ENCODE results near the gene KIF26B. TPM values are rescaled to one million over a fixed set of nuclear protein-coding genes. Genes with fewer than 3 reads are reported as not detected.

Gene KIF26B
- total RNA-seq, 3 donors from 2014 or later, result 0.03 to 0.24 (median 0.10) TPM

DNA sequence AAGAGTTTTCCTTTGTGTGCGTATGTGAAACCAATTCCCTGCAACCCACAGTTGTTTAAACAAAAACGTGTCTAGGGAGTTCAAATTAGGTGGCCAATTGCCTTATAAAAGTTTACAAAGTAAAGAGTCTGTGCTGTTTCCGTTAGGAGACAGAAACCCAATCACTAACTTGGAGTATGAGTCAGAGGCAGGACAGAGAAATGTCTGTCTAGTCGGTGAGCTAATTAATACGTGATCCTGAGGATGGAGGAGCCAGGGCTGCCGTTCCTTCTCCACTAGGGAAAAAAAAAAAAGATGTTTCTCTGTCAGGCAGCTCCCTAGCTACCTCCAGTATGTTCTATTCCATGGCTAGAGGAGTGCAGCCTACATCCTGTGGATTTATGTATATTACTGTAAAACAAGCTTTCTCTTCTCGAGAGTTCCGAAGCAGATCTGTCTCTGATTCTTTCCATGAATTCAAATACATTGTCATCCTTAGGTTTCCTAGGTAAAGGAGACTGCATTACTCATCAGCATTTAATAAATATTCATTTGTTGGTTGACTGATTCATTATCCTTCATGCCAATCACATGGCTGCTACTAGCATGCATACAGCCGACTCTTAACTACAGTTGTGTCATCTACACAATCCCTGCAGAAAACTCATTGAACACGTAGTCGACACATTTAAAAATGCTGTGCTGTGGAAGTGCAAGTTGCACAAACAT is 430.6 kb downstream of the KIF26B start:
- ATAC-seq (no peak), DNase-seq (no peak)
- Mint-ChIP-seq H3K27me3 (ENCODE audit: low read depth) (peaks cover 4% of the 10 kb centered on the region), H3K36me3 (ENCODE audit: insufficient read depth) (no peaks in the 10 kb centered on the region), H3K9me3 (no peaks in the 10 kb centered on the region), H3K4me1 (ENCODE audit: low read depth) (no peaks in the 10 kb centered on the region), H3K4me3 (no peak overlapping the region)

DNA sequence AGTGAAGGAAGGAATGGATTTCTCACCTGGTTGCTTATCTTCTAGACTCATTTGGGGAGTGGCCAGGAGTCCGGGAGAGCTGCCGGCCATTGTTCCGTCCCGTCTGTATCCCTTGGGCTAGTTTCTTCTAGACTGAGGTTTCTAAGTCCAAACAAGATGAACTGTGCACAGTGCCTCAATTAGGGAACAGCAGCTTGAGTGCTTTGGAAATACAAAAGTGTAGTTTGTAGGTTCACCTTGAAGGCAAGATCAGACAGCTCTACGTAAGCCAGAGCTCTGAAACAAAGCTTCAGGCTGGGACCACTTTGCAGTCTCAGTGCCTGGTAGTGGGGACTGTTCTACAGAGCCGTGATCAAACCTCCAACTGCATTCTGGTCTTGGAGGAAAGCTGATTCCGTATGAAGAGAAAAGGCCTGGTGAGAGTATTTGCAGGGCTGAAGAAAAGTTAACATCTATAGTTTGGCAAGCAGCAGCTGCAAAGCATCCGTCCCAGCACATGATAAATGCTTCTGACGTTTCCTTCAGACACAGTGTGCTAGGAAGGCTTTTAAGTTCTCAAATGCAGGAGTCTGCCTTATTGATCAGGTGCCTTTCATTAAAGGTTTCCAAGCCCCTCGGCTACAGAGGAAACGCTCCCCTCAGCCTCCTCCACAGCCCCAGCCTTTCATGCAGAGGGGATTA is 432.8 kb downstream of the KIF26B start:
- Mint-ChIP-seq H3K9me3 (no peaks in the 10 kb centered on the region), H3K4me1 (ENCODE audit: low read depth) (no peaks in the 10 kb centered on the region), H3K36me3 (ENCODE audit: insufficient read depth) (no peaks in the 10 kb centered on the region), H3K4me3 (no peak overlapping the region), H3K27me3 (ENCODE audit: low read depth) (no peaks in the 10 kb centered on the region)
- ATAC-seq (no peak), DNase-seq (no peak)

DNA sequence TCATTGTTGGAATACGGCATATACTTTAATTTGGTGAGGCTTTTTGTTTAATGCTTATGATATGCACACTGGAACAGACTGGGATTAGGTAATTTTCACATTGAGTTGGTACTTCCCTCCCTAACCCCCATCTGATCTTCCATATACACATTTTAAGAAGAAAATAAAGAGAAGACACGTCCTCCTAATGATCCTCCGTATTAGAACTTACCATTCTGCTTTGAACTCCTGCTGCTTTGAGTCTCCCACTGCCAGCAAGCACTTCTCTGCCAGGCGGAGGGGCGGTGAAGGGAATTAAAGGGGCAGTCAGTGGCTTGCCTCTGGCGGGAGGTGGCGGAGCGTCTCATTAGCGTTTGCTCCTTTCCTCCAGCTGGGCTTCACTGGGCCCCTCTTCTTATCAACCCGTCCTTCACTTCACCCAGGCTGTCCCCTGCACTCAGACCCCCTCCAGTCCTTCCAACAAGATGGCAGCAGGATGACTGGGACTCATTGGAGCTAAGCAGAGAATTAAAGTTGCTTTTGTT is 433.4 kb downstream of the KIF26B start:
- no peaks in the 10 kb centered on the region for H3K4me1 Mint-ChIP-seq (ENCODE audit: low read depth)
- H3K27me3 Mint-ChIP-seq (ENCODE audit: low read depth), result no peaks in the 10 kb centered on the region
- no peak overlapping the region for H3K4me3 Mint-ChIP-seq
- ATAC-seq (no peak), DNase-seq (no peak)
- no peaks in the 10 kb centered on the region for H3K9me3 Mint-ChIP-seq
- no peaks in the 10 kb centered on the region for H3K36me3 Mint-ChIP-seq (ENCODE audit: insufficient read depth)

DNA sequence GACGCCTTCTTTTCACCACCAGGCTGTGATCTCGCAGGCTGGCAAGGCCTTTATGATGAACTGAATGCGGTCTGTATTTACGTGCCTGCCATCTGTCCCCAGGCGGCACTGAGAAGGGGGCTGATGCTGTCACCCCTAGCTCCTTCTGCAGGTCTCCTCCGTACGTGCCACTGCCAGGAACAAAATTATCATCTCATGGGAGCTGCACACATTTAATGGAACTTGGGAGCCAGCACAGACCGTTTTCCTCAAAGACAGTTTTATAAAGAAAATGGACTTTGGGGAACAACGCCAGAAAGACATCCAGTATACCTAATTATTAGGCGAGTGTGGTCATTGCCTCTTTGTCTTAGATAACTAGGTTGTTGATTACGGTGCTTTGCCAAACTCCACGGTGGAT is 434.5 kb downstream of the KIF26B start:
- no peaks in the 10 kb centered on the region for H3K27me3 Mint-ChIP-seq (ENCODE audit: low read depth)

DNA sequence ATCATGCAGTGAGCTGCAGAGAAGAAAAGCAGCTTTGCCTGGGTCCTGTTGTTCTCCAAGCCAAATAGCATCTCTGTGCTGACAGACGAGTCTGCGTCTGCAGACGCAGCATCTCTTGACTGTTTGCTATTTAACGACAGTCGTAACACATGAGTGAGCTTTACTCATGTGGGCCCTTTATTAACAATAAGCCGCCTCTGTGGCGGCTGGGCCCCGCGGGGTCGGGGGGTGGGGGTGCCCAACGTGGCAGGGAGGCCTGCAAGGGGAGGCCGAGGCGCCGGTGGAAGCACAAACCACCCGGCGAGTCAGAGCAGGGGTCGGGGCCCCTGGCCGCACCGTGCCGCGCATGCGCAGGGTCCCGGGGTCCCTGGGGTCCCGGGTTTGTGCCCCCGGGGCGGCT is 435.1 kb downstream of the KIF26B start:
- no peak for DNase-seq
- Mint-ChIP-seq H3K4me3 (no peak overlapping the region), H3K9me3 (no peaks in the 10 kb centered on the region), H3K27me3 (ENCODE audit: low read depth) (no peaks in the 10 kb centered on the region), H3K36me3 (ENCODE audit: insufficient read depth) (no peaks in the 10 kb centered on the region), H3K4me1 (ENCODE audit: low read depth) (no peaks in the 10 kb centered on the region)
- ATAC-seq, result no peak

More for the DNA sequence above, 434.5 kb downstream of the KIF26B start:
- H3K36me3 Mint-ChIP-seq (ENCODE audit: insufficient read depth), result no peaks in the 10 kb centered on the region
- ATAC-seq (no peak), DNase-seq (no peak)
- H3K4me3 Mint-ChIP-seq, result no peak overlapping the region
- no peaks in the 10 kb centered on the region for H3K9me3 Mint-ChIP-seq
- H3K4me1 Mint-ChIP-seq (ENCODE audit: low read depth), result no peaks in the 10 kb centered on the region

DNA sequence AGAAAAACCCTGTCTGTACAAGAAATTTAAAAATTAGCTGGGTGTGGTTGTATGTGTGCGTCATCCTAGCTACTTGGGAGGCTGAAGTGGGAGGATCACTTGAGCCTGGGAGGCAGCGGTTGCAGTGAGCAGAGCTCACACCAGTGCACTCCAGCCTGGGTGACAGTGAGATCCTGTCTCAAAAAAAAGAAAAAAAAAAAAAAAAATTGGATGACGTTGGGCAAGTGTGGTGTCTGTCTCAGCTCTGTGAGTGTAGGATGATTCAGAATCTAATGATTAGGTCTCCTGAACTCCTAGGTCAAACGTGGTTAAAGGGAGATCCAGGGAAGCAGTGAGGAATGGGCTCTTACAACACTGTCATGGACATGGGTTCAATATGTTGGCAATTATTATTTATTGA is 435.9 kb downstream of the KIF26B start:
- H3K36me3 Mint-ChIP-seq (ENCODE audit: insufficient read depth), result no peaks in the 10 kb centered on the region
- no peak overlapping the region for H3K4me3 Mint-ChIP-seq
- H3K27me3 Mint-ChIP-seq (ENCODE audit: low read depth), result no peaks in the 10 kb centered on the region
- no peak for ATAC-seq
- H3K4me1 Mint-ChIP-seq (ENCODE audit: low read depth), result no peaks in the 10 kb centered on the region
- no peak for DNase-seq
- no peaks in the 10 kb centered on the region for H3K9me3 Mint-ChIP-seq

DNA sequence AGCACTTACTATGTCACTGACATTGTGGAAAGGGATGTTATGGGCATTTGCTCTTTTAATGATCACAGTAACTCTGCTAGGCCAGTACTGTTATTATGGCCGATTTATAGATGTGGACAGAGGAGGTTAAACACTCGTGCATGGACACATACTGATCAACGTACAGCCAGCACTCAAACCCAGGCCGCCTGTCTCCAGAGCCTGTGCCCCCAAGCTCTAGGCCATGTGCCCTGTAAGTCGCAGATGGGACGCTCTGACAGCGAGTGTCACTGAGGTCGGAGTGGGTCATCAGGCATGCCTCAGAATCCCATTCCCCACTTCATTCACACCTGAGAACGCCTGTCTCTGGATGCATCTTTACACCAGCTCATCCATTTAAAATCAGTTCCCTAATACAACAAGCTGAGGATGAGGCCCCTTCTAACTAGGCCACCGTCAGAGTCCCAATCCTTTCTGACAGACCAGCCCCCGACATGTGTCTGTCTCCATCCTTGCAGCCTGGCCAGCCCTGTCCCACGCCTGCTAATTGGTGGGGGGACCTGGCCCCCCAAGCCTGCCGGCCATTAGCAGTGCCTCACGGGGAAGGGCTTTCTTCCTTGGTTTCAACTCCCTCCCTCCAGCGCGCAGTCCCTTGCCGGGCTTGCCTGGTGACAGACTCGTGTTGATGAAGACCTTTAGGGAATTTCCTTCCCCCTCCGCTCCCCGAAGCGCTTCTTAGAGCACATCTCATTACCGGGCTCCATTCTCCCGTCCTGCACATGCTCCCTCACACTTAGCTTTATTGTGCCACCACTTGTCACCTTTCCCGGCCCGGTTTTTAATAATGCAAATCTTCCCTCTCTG is 436.8 kb downstream of the KIF26B start:
- Mint-ChIP-seq H3K27me3 (ENCODE audit: low read depth) (peaks cover 4% of the 10 kb centered on the region), H3K9me3 (no peaks in the 10 kb centered on the region), H3K4me1 (ENCODE audit: low read depth) (no peaks in the 10 kb centered on the region), H3K36me3 (ENCODE audit: insufficient read depth) (no peaks in the 10 kb centered on the region), H3K4me3 (no peak overlapping the region)
- ATAC-seq (no peak), DNase-seq (no peak)

DNA sequence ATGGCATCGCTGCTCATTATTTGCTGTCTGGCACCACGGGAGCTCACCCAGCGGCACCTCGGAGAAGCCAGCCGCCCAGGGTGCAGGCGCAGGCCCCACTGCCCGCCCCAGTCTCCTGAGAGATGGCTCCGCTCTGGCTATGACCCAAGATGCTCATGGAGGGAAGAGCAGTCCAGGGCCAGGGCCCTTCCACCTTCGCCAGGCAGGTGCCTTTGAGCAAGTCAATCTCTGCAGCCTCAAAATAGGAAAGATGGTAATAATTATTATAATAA is 437.3 kb downstream of the KIF26B start:
- H3K4me1 Mint-ChIP-seq (ENCODE audit: low read depth), result no peaks in the 10 kb centered on the region
- H3K27me3 Mint-ChIP-seq (ENCODE audit: low read depth), result peaks cover 4% of the 10 kb centered on the region
- no peak for DNase-seq
- no peak overlapping the region for H3K4me3 Mint-ChIP-seq
- H3K9me3 Mint-ChIP-seq, result no peaks in the 10 kb centered on the region
- no peaks in the 10 kb centered on the region for H3K36me3 Mint-ChIP-seq (ENCODE audit: insufficient read depth)
- ATAC-seq, result no peak

DNA sequence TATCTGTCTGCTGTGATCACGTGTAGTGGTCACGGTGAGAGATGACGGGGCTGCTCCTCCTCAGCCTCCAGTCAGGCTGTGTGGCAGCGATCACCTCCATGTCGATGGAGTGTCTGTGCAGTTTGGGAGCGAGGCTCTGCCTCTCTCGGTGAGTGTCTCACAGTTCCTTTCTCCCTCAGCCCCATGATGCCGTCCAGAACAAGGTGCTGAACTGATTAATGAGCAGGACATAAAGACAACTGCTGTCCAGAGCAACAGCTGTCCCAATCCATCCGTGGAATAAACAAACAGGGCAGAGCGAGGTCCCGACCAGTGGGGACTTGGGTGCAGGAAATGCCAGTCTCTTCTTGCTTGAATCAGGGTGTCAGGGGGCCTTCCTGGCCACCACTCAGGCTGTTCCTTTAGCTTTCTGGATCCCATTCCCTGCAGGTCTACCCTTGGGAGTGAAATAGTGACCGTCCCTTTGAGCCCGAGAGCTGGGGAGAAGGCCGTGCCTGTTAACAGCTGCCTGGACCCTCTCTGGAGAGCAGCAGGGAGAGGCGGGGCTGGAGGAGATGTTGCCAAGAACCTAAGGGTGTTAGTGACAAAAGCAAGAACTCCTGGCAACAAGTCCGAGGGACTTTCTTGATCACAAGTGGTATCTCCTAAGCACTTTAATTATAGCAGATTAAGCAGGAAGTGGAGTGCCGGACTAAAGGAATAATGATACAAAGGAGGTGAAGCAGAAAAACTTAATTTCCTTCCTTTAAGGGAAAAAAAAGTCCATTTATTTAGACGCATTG is 443.9 kb downstream of the KIF26B start:
- ATAC-seq, result no peak
- Mint-ChIP-seq H3K4me1 (ENCODE audit: low read depth) (no peaks in the 10 kb centered on the region), H3K9me3 (no peaks in the 10 kb centered on the region), H3K36me3 (ENCODE audit: insufficient read depth) (no peaks in the 10 kb centered on the region), H3K27me3 (ENCODE audit: low read depth) (peaks cover 5% of the 10 kb centered on the region), H3K4me3 (no peak overlapping the region)
- no peak for DNase-seq

DNA sequence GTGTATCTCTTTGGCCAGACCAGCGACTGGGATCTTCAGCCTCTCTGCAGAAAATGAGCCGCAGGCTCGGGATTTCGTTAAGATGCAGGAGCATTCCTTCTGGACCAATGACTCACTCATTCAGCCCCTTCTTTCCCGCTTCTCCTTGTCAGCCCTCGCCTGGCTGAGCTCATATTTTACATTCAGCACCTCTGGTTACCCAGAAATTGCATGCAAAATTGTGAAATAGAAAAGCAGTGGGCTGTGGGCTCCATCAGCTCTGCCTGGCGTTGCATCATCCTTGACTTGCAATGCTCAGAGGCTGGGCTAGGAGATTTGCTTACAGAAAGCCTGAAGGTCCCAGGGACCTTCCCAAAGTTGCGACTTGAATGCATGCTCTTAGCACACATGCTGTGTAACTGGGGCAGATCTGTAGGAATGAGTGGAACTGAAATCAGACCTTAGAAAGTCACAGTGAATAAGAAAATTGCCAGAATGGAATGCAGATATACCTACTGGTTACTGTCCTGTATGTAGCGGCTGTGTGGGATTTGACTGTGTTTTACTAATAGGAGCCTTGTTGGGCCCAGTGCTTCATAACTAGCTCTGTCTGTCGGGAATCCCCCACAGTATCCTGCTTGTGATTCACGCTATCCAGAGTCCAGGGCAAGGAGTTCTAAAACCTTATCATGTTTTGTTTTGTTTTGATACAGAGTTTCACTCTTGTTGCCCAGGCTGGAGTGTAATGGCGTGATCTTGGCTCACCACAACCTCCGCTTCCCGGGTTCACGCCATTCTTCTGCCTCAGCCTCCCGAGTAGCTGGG is 444.8 kb downstream of the KIF26B start:
- H3K9me3 Mint-ChIP-seq, result no peaks in the 10 kb centered on the region
- no peaks in the 10 kb centered on the region for H3K36me3 Mint-ChIP-seq (ENCODE audit: insufficient read depth)
- no peak for DNase-seq
- H3K27me3 Mint-ChIP-seq (ENCODE audit: low read depth), result peaks cover 5% of the 10 kb centered on the region
- H3K4me1 Mint-ChIP-seq (ENCODE audit: low read depth), result no peaks in the 10 kb centered on the region
- no peak overlapping the region for H3K4me3 Mint-ChIP-seq
- no peak for ATAC-seq

DNA sequence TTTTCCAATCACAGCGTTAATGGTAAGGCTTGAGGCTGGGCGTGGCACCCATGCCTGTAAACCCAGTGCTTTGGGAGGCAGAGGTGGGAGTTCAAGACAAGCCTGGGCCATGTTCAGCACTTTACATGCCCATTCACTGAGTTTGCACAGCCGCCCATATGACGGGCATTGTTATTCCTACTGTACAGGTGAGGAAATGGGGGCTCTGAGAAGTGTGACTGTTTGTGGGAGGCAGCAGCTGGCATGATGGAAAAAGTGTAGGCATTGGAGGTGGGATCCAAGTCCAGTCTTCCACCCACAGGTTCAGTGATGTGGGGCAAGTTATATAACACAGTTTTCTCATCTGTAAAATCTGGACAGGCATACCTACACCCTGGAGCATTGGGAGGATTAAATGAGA is 445.9 kb downstream of the KIF26B start:
- Mint-ChIP-seq H3K9me3 (no peaks in the 10 kb centered on the region), H3K36me3 (ENCODE audit: insufficient read depth) (no peaks in the 10 kb centered on the region), H3K4me3 (no peak overlapping the region), H3K4me1 (ENCODE audit: low read depth) (no peaks in the 10 kb centered on the region), H3K27me3 (ENCODE audit: low read depth) (peaks cover 5% of the 10 kb centered on the region)
- DNase-seq (no peak), ATAC-seq (no peak)

DNA sequence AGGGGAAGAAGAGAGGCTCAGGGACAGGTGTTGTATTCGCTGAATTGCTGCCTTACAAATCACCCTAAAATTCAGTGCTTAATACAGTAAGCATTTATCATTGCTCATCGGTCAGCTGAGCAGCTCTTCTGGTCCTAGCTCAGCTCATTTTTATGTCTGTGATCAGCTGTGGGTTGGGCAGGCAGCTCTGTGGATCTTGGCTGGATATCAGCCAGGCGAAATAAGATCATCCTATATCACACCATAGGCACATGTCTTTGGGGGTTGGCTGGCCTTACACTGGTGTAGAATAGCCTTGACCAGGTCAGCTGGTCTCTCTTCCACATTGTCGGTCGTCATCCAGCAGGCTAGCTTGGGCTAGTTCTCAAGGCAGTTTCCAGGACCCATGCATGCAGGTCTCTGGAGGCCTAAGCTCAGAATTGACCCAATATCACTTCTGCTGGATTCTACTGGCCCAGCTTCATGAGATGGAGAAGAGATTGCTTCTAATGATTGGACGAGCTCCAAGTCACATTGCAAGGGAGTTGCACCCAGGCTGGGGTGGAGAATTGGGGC is 448.6 kb downstream of the KIF26B start:
- Mint-ChIP-seq H3K9me3 (no peaks in the 10 kb centered on the region), H3K4me1 (ENCODE audit: low read depth) (no peaks in the 10 kb centered on the region), H3K27me3 (ENCODE audit: low read depth) (peaks cover 4% of the 10 kb centered on the region), H3K36me3 (ENCODE audit: insufficient read depth) (no peaks in the 10 kb centered on the region), H3K4me3 (no peak overlapping the region)
- DNase-seq, result no peak
- ATAC-seq, result no peak

DNA sequence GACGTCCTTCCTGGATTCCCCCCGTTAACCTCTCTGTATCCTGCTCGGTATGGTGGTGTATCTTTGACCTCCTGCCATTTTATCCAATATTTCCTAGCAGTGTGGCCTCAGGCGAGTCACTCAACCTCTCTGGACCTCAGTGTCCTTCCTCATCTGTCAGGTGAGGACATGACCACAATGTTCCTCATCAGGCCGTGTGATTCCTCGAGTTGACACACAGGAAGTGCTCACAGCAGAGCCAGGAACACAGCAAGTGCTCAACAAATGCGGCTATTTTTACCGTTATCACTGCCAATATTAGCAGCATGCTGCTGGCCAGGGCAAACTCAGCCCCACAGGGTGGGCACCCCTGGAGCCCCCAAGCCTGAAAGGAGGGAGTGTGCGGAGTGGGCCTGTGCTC is 450.2 kb downstream of the KIF26B start:
- peaks cover 4% of the 10 kb centered on the region for H3K27me3 Mint-ChIP-seq (ENCODE audit: low read depth)
- no peaks in the 10 kb centered on the region for H3K4me1 Mint-ChIP-seq (ENCODE audit: low read depth)

More for the DNA sequence above, 450.2 kb downstream of the KIF26B start:
- ATAC-seq, result no peak
- H3K4me3 Mint-ChIP-seq, result no peak overlapping the region
- DNase-seq, result no peak
- H3K36me3 Mint-ChIP-seq (ENCODE audit: insufficient read depth), result no peaks in the 10 kb centered on the region
- no peaks in the 10 kb centered on the region for H3K9me3 Mint-ChIP-seq
